Fibroblast of skin of left biceps (primary cell): ENCODE data around the gene KRTAP10-11.
"Not testable (repeated sequence)": the region's sequence is repeated elsewhere in the genome, so short reads cannot be mapped to it uniquely, and the experiment has no call there.

Source experiments
- DNase-seq, 2 experiments: peaks; one replicate each; pipeline ENCODE4 v3.0.0-alpha.2; 2013; ENCODE audit warnings: low read depth in 2 of 2

The KRTAP10-11 gene

GRCh38 chr21:44646366-44647221 lies at the start of gene KRTAP10-11:
Gene KRTAP10-11 (plus strand): TSS chr21:44646414. CDS start chr21:44646459, 45 bp downstream.
- not testable (repeated sequence) for DNase-seq

- DNase-seq: no peak
Observed at GRCh38 chr21:44598061-44598460, 48.2 kb upstream of the KRTAP10-11 start.

- no peak for DNase-seq
Observed at GRCh38 chr21:44599264-44600029, 46.8 kb upstream of the KRTAP10-11 start.

- not testable (repeated sequence) for DNase-seq
Observed at GRCh38 chr21:44600118-44600978, 45.9 kb upstream of the KRTAP10-11 start, which contains the start of gene KRTAP10-7. Gene KRTAP10-7 (plus strand): TSS chr21:44600597. CDS start chr21:44600622, 25 bp downstream.

GRCh38 chr21:44601091-44601490 lies 45.1 kb upstream of the KRTAP10-11 start:
- not testable (repeated sequence) for DNase-seq

GRCh38 chr21:44601596-44602462 lies 44.4 kb upstream of the KRTAP10-11 start:
- DNase-seq: no peak

- DNase-seq: no peak
Observed at GRCh38 chr21:44602463-44602850, 43.8 kb upstream of the KRTAP10-11 start.

- DNase-seq: no peak
Observed at GRCh38 chr21:44603109-44603875, 42.9 kb upstream of the KRTAP10-11 start.

- DNase-seq: no peak
Observed at GRCh38 chr21:44603911-44604310, 42.3 kb upstream of the KRTAP10-11 start.

GRCh38 chr21:44606495-44606894 lies 39.7 kb upstream of the KRTAP10-11 start:
- DNase-seq: no peak

- DNase-seq: no peak
Observed at GRCh38 chr21:44609193-44609592, 37.0 kb upstream of the KRTAP10-11 start.

GRCh38 chr21:44610157-44610843 lies 35.9 kb upstream of the KRTAP10-11 start:
- DNase-seq: not testable (repeated sequence)

- no peak for DNase-seq
Observed at GRCh38 chr21:44611551-44611950, 34.7 kb upstream of the KRTAP10-11 start.

GRCh38 chr21:44612029-44612486 lies 34.2 kb upstream of the KRTAP10-11 start, which contains the start of gene KRTAP10-8:
Gene KRTAP10-8 (plus strand): TSS chr21:44612079. CDS start chr21:44612101, 22 bp downstream.
- no peak for DNase-seq

GRCh38 chr21:44612669-44613229 lies 33.5 kb upstream of the KRTAP10-11 start:
- DNase-seq: no peak

- DNase-seq: no peak
Observed at GRCh38 chr21:44613386-44614155, 32.6 kb upstream of the KRTAP10-11 start.

GRCh38 chr21:44614161-44614631 lies 32.0 kb upstream of the KRTAP10-11 start:
- DNase-seq: no peak

GRCh38 chr21:44614961-44615391 lies 31.2 kb upstream of the KRTAP10-11 start:
- no peak for DNase-seq
